Activated gamma-delta T cell treated with Interleukin-2 at 50 U/mL for 16 hours (primary cell): Measurements from ENCODE around the gene DDB1.
A peak's percentile ranks its signal among the peaks of the same experiment; 100 is the strongest.

ENCODE experiments used
- DNase-seq: peaks from one replicate; pipeline ENCODE4 v3.0.0-alpha.2; 2020

Gene DDB1

DNA sequence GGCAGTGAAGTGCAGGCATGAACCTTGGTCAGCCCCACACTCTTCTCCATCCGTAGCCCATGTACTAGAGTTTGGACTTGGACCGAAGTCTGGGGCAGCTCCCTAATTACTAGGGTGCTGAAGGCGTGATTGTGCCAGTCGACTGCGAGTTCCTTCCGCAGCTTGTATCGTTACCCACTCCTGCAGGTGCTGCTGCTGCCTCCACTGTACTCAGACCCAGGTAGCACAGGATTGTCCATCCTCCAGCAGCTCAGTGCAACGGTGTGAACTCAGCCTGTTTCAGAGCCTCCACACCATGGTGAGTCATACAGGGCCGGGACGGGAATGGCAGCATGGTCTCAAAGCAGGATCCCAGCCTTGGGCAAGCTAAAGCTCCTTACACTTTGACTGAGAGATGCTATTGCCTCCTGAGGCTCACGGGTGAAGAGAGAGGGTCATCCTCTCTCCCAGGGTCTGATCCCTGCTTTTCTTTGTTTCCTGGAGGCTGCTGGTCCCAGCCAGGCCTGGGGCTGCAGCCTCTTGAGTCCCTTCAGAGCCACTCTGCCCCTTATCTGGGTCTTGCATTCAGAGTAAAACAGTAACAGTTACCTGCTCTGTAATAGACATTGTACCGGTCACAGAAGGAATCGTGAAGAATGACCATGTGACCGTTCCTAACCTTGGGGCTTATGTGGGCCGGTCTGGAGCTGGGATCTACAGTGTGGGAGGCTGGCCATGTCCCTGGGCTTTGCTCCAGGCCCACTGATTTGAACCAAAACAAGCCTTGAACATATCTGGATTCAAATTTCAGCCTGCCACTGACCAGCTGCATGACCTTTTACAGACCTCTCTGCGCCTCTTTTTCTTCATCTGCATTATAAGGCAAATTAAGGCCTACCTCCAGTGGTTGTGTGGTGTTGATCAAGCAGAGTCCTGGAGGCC is 1.8 kb upstream of the DDB1 start:
- DNase-seq = no peak

DNA sequence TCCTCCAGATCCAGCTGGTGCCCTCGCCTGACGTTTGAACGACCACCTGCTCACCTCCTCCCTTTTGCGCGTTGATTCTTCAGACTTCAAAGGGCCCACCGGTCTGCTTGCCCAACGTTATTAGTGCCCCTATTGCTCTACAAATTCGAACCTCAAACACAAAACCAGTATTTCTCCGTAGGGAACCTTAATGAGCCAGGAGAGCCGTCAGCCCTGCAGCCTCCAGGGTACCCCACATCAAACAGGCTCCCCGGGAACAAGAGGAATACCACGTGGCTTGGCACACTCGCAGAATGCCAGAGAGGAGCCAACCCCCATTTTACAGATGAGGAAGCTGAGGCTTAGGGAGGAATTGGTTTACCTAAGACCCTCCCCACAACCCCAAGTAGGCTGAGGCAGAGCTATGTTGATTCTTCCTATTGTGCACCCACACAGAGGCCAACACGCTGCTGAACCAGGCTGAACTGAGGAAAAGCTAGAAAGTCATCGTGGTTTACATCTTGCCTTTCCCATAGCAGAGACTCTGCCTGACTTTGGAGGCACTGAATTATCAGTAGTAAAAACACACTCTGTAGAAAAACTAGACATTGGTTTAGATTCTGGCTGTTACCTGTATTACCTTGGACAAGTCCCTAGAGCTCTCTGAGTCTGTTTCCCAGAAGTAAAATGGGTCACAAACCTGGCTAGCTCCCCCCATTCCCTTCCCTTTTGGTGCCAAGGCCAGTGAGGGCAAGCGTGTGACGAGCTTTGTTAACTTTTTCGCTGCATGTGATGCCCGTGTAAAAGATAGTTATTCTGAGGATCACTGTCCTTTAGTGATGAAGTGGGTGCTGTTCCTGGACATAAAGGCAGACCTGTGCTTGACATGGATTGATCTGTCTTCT is 887 bp upstream of the DDB1 start:
- DNase-seq = no peak

- DNase-seq = no peak
Observed at GRCh38 chr11:61332281-61332796, 566 bp downstream of the DDB1 start.

- DNase-seq = no peak
Observed at GRCh38 chr11:61331651-61332050, 1.3 kb downstream of the DDB1 start.

- DNase-seq = no peak
Observed at GRCh38 chr11:61329871-61330270, 3.0 kb downstream of the DDB1 start.

DNA sequence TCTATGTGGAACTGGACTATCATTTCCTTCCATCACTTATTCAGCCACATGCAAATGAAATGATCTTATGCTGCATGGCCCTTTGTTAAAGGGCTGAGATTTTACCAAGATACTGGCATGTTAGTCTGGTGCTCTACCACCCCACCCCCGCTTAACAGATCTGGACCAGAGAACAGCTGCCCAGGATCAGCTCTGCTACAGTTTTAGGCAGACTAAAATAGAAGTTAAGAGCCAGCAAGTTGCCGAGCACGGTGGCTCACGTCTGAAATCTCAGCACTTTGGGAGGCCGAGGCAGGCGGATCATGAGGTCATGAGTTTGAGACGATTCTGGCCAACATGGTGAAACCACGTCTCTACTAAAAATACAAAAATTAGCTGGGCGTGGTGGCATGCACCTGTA is 4.6 kb downstream of the DDB1 start:
- DNase-seq = no peak

DNA sequence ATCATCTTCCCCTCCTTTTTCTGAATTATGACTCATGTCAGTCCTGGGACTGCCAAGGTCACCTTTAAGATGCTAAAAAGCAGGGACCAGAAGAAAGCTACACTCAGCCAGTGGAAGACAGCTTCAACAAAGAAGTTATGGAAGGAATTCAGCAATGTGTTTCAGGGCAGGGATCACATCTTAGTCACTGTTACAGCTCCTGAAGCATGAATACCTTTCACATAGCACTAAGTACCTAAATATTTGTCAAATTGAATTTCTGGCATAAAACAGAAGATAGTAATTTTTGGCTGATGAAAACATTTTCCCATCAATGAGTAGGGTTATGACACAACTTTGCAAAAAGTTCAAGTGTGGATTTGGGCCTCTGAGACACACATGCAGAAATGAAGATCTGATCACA is 5.2 kb downstream of the DDB1 start:
- no peak for DNase-seq

- no peak for DNase-seq
Observed at GRCh38 chr11:61325649-61326414, 7.1 kb downstream of the DDB1 start.

GRCh38 chr11:61315260-61315659 is 17.6 kb downstream of the DDB1 start:
- no peak for DNase-seq

- DNase-seq = no peak
Observed at GRCh38 chr11:61310749-61311148, 22.2 kb downstream of the DDB1 start.

DNA sequence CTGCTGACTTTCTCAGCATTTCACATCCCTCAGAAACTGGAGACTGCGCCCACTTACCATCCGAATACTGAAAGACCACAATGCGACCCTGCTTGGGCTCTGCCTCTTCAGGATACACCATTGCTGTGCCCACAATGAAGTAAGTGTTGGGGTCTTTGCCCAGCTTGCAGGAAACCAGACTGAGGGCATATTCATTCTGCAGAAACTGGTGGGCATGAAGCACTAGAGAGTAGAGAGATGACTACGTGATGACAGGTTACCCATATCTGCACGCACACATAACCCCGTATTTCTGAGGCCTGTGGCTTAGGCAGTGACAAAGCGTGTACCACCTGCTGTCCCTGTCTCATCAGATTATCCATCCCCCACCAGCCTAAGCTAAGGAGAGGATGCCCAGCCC is 23.2 kb downstream of the DDB1 start:
- no peak for DNase-seq

DNA sequence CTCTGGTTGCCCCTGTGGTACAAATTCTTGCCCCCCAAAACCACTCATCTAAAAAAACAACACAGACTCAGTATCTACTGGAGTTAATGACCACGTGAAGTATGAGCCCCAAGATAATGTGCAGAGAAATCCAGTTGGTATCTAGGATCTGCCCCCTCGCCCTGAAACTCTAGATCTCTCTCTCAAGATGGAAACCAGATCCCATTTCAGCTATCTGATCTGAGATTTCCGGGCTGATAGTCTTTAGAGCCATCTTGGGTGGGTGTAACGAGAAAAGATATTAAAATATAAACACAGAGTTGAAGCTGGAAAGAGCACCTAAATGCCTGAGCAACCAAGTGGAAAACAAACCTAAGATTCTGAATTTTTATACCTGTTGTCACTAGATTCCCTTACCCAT is 23.8 kb downstream of the DDB1 start:
- no peak for DNase-seq

GRCh38 chr11:61307354-61307753 is 25.6 kb downstream of the DDB1 start:
- no peak for DNase-seq

DNA sequence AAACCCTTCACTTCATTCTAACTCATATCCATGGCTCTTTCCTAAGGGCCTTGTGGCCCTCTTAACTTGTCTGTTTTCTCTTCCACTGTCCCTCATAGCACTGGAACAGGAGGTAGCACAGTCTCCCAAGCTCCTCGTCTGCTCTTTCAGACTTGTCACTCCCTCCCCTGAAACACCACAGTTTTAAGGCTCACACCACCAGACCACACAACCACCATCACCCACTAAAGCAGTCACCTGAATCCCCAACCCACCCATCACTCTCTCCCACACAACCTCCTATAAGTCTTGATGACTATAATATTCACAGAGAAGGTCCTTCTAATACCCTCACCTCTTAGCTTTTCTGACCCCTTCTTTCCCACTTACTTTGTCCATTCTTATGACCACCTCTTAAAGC is 26.7 kb downstream of the DDB1 start:
- no peak for DNase-seq

DNA sequence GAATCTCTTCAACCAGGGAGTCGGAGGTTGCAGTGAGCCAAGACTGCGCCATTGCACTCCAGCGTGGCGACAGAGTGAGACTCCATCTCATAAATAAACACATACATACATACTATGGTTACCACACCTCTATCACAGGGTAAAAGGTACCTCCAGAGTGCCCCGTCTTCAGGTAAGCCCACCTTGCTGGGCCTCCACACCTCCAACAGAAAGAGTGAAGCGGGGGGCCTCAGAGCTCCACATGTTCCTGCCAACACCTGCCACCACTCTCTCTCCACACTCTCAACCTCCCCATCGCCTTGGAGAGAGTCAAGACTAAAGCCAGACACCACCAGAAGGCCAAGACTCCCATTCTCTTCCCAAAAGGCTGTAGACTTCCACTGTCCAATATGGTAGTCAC is 27.5 kb downstream of the DDB1 start:
- no peak for DNase-seq

DNA sequence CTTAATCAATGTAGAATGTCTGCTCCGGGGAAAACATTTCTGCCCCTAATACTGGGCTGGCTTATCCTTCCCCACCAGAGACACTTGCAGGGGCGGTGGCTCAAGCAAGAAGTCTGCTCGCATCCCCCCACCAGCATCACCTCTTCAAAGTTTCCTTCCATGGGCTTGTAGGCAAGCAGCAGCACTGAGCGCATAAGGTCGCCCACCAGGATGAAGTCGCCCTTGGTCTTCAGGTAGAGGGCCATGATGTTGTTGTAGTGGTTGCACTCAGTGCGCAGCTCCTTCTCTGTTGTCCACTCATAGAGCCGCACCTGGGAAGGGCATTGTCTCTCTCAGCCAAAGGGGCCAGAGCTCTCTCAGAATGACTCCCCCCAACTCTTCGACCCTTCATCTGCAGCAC is 29.2 kb downstream of the DDB1 start:
- DNase-seq = no peak

DNA sequence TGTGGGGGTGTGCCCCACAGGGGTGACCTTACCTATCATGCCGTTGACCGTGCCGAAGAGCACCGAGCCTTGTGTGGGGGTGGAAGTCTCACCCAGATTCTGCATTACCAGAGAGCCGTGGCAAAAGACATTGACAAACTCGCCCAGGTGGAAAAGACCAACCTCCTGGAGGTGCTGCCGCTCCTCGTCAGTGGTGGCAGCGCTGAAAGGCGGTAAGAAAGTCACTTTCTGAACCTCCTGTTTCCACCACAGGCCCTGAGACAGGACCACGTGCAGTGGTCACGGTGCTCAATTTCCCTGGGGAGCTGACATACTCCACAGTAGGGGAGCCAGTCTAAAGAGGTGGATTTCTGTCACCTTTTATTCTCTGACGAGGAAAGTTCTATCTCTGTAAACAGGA is 30.4 kb downstream of the DDB1 start:
- no peak for DNase-seq

DNA sequence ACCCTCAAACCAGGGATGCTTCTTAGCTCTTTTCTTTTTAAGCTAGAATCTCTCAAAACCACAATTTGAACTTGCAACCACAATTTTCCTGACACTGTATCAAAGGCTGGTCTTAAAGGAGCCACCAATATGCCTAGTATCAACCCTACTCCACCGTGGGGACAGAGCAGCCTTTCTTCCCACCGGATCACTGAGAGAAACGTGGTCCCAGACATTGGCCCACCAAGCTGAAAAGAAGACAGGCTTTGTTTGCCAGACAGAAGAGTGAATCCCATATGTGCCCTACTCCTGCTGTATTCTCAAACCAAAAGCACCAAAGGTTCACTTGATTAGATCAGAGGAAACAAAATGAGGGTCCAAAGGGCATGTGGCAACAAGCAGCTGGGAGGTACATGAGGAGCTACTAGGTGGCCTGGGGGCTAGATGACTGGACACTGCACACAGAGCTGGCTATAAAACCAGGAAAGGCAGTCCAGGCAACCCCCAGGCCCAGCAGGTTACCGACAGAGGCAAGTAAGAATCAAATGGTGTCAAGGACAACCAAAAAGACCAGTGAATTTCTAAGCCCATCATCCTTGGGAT is 34.2 kb downstream of the DDB1 start:
- no peak for DNase-seq

GRCh38 chr11:61297746-61298145 is 35.2 kb downstream of the DDB1 start:
- DNase-seq = no peak

DNA sequence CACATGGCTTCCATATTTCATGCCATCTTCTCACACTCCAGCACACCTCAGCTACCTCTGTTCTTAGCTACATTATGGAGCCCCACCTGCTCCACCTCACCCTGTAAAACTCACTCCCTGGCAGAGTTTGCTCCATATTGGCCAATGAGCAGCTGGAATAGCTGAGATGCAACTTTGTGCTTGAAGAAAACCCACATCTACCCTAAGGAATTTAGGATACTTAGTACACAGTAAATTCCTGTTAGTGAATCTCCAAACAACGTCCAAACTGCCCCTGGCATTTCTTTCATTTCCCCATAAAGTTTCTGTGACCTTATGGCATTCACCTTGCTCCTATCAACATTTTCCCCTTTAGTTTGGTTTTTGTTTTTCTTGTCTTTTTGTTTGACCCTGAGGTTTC is 35.6 kb downstream of the DDB1 start:
- no peak for DNase-seq

DNA sequence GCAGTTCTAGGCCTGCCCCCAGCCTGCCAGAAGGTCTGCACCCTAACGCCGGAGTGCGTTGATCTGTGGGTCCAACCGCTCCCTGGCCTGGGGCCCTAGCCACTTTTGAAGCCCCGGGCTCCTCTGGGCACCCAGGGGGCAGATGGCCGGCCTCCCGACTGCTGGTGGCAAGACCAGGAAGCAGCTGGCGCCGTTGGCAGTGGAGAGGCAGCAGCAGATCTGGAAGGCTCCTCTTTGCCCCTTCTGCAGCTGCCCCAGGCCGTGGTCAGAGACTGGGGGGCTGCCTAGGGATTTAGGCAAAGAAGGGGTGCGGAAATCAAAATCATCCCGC is 37.3 kb downstream of the DDB1 start:
- no peak for DNase-seq

DNA sequence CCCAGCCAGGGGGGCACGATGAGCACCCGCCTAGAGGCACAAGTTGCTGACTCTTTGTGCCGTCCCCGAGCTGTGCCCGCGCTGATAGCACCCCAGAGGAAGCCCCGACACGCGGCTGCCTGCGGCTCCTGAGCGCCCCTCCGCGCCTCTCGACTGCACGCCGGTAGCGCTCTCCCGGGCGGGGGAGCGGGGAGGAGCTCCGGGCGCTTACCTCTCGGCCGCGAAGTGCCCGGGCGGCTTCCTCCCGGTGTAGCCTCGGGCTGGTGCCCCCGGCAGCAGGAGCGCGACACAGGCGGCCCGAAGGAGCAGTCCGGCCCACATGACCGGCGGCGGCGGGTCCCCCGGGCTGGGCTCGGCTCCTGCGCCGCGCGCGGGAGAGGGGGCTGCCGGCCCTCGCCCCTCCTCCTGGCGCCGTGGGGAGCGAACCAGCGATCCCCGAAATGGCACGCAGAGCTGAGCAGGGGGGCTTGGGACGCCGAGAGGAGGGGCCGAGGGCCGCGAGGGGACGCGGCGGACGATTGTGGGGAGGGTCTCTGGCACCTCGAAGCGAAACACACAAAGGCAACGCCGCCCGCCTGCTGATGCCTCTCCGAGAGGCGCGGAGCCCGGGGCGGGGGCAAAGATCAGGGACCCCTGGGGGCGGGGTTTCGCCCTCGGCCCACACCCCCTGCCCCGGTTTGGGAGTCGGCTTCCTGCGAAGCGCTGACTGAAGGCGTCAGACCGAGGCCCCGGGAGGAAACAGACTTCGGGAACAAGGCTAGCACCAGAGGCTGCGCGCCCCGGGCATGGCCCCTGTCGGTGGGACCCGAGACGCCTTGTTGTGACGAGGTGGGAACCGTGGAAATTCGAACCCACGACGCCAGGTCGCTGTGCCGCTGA is 37.9 kb downstream of the DDB1 start, which contains the start of gene VWCE:
VWCE (minus strand) TSS at position 600 of the 879 bp plus-strand sequence; CDS start at position 321, 279 bp downstream.
- peak; percentile 54 for DNase-seq
